B cell (primary cell): ENCODE data around the gene GLRX5. TPM values are rescaled to one million over a fixed set of nuclear protein-coding genes. Genes with fewer than 3 reads are reported as not detected.

Source experiments
- ATAC-seq: fragments of 200-7000 bp; cut with Tn5 transposase; one replicate; pipeline ENCODE4 v1.10.0; 2021; ENCODE audit warnings: low read depth, mild to moderate bottlenecking, moderate number of reproducible peaks, moderate library complexity
- CTCF ChIA-PET: fragments of 350-600 bp; sonication (Branson Sonifier 250); formaldehyde crosslinking; loops from one replicate; lab custom pipeline; 2021; ENCODE audit warnings: antibody characterized with exemption, inconsistent platforms; lab: Charles Lee
- POLR2A ChIA-PET: fragments of 350-600 bp; sonication (Branson Sonifier 250); formaldehyde crosslinking; loops from one replicate; lab custom pipeline; 2021; ENCODE audit warnings: antibody characterized with exemption; lab: Charles Lee
- DNase-seq: peaks from one replicate; pipeline ENCODE4 v3.0.0; 2013
- H2AFZ ChIP-seq: 2 replicates; pipeline ENCODE4 v1.6.1; 2012; ENCODE audit warnings: mild to moderate bottlenecking, low read depth, low read length; ENCODE audit not compliant: insufficient read depth, poor library complexity, severe bottlenecking
- H3K27ac ChIP-seq, 2 donors: 1 replicate in 1 of 2; 2 replicates in 1 of 2; pipeline ENCODE4 v1.5.1; 2012 to 2013; ENCODE audit warnings: low read length in 2 of 2, mild to moderate bottlenecking in 2 of 2, moderate library complexity in 1 of 2
- H3K27me3 ChIP-seq, 4 experiments: fragments of 200-600 bp in 1 of 4; sonication (generic) in 1 of 4; replicated peaks in 1 of 4; 1 replicate in 2 of 4; 2 replicates in 2 of 4; pipeline versions ENCODE4 v1.6.1 to v1.7.0; 2013 to 2016; ENCODE audit warnings: low read length in 3 of 4, mild to moderate bottlenecking in 2 of 4, mixed read lengths in 1 of 4, moderate library complexity in 1 of 4; ENCODE audit not compliant: insufficient read depth in 4 of 4, control insufficient read depth in 3 of 4; ENCODE audit errors: control extremely low read depth in 1 of 4
- H3K36me3 ChIP-seq, 2 experiments: replicated peaks in 1 of 2; 1 replicate in 1 of 2; 2 replicates in 1 of 2; pipeline versions ENCODE4 v1.6.1 to v1.7.1; 2013; ENCODE audit warnings: low read length in 1 of 2; ENCODE audit not compliant: insufficient read depth in 2 of 2, control insufficient read depth in 1 of 2; ENCODE audit errors: control extremely low read depth in 1 of 2, extremely low read depth in 1 of 2
- H3K4me1 ChIP-seq, 2 donors: fragments of 200-600 bp in 1 of 2; sonication (generic) in 1 of 2; 1 replicate in 1 of 2; 2 replicates in 1 of 2; pipeline versions ENCODE4 v1.5.1 to v1.6.1; 2013 to 2017; ENCODE audit warnings: low read length in 2 of 2; ENCODE audit not compliant: control insufficient read depth in 2 of 2, insufficient read depth in 2 of 2
- H3K4me2 ChIP-seq: replicated peaks from 2 replicates; pipeline ENCODE3; 2012; ENCODE audit warnings: mild to moderate bottlenecking, low read depth, low read length; ENCODE audit not compliant: poor library complexity, severe bottlenecking
- H3K4me3 ChIP-seq, 5 experiments: fragments of 200-600 bp in 1 of 5; sonication (generic) in 1 of 5; 1 replicate in 3 of 5; 2 replicates in 2 of 5; pipeline versions ENCODE4 v1.5.1 to v1.7.0; 2011 to 2016; ENCODE audit warnings: low read length in 4 of 5, mild to moderate bottlenecking in 4 of 5, low read depth in 2 of 5, control low read depth in 1 of 5, moderate library complexity in 1 of 5; ENCODE audit not compliant: insufficient read depth in 1 of 5; ENCODE audit errors: control extremely low read depth in 1 of 5, extremely low read depth in 1 of 5
- H3K79me2 ChIP-seq: fragments of 200-600 bp; sonication (generic); one replicate; pipeline ENCODE4 v1.6.0; 2016; ENCODE audit warnings: low read length; ENCODE audit not compliant: control insufficient read depth, insufficient read depth
- H3K9ac ChIP-seq: fragments of 200-600 bp; sonication (generic); 2 replicates; pipeline ENCODE4 v1.6.1; 2017; ENCODE audit warnings: mild to moderate bottlenecking, low read length, moderate library complexity
- H3K9me3 ChIP-seq, 3 donors: one replicate each; pipeline versions ENCODE4 v1.6.1 to v1.7.1; 2013; ENCODE audit warnings: low read length in 2 of 3; ENCODE audit not compliant: control insufficient read depth in 2 of 3, insufficient read depth in 1 of 3; ENCODE audit errors: control extremely low read depth in 1 of 3
- H4K20me1 ChIP-seq: 2 replicates; pipeline ENCODE4 v1.6.0; 2012; ENCODE audit warnings: mild to moderate bottlenecking, low read length; ENCODE audit not compliant: insufficient read depth, control insufficient read depth, poor library complexity, severe bottlenecking
- H3K27ac Mint-ChIP-seq: one replicate; pipeline ENCODE4 v1.8.0; 2021; ENCODE audit warnings: mixed read lengths
- H3K27me3 Mint-ChIP-seq: one replicate; pipeline ENCODE4 v1.8.0; 2021; ENCODE audit warnings: mixed read lengths
- H3K4me1 Mint-ChIP-seq: one replicate; pipeline ENCODE4 v1.8.0; 2021; ENCODE audit warnings: mixed read lengths
- H3K4me3 Mint-ChIP-seq: one replicate; pipeline ENCODE4 v1.8.0; 2021; ENCODE audit warnings: mixed read lengths
- H3K9me3 Mint-ChIP-seq: one replicate; pipeline ENCODE4 v1.8.0; 2022; ENCODE audit warnings: mixed read lengths; ENCODE audit not compliant: insufficient read depth
- EZH2 ChIP-seq: IDR thresholded peaks from 2 replicates; pipeline ENCODE4 v1.6.1; 2012; ENCODE audit warnings: borderline replicate concordance, low read depth, mild to moderate bottlenecking, moderate library complexity, low read length; ENCODE audit not compliant: insufficient read depth, poor library complexity, severe bottlenecking
- whole genome bisulfite sequencing: methylation state at CpG from one replicate; pipeline ENCODE4 v1.1.5; 2013; ENCODE audit warnings: missing lambda C conversion rate; ENCODE audit not compliant: insufficient coverage; 5-methylcytosine and 5-hydroxymethylcytosine counted together
- intact Hi-C: fragments of 100-400 bp; cut with micrococcal nuclease; formaldehyde crosslinking; loops from one replicate; pipeline ENCODE4 v1.10.0; 2022
- polyA plus RNA-seq: library from polyadenylated mRNA; depleted of rRNA; stranded (reverse); fragments of >200 nt; gene quantifications from 2 replicates; pipeline ENCODE4 v1.2.3, GENCODE V29; 2012
- total RNA-seq, 2 donors: library from RNA; stranded (reverse); fragments of 120-200 nt in 1 of 2; gene quantifications; 1 replicate in 1 of 2; 2 replicates in 1 of 2; pipeline versions ENCODE4 v1.2.3 to v1.2.4, GENCODE V29; 2013 to 2022
- TF ChIP-seq, protein P1 (sequence below): fragments of 200-600 bp; IDR thresholded peaks from one replicate; pipeline ENCODE4 v1.8.0; 2022; ENCODE audit warnings: antibody characterized with exemption, mild to moderate bottlenecking

Gene GLRX5
- total and polyA plus RNA-seq, 2 donors (not counting 1 experiment from before 2014, with no cell fraction given): 7.8 to 18.4 TPM

DNA sequence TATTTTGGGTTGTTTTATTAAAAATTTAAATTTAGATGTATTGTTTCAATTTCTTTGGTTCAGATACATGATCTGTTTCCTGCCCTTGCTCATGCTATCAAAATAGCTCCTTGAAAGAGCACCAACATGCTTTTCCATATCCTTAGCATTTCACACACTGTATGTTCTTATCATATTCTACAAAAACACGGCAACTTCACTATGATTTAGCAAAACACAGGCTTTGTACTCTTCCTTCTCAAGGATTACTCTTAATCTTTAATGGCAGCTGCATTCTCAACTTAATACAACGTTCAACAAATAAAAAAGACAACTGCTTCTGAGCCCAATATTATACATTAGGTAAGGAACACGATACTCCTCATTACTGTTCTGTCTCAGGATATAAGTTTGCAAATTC, 2.9 kb upstream of the GLRX5 start:
- peak overlapping the region in 1 of 2 donors; percentile 23 for H3K27ac ChIP-seq
- no peak overlapping the region for H3K4me3 ChIP-seq
- H3K4me1 Mint-ChIP-seq: peaks cover 52% of the 10 kb centered on the region

DNA sequence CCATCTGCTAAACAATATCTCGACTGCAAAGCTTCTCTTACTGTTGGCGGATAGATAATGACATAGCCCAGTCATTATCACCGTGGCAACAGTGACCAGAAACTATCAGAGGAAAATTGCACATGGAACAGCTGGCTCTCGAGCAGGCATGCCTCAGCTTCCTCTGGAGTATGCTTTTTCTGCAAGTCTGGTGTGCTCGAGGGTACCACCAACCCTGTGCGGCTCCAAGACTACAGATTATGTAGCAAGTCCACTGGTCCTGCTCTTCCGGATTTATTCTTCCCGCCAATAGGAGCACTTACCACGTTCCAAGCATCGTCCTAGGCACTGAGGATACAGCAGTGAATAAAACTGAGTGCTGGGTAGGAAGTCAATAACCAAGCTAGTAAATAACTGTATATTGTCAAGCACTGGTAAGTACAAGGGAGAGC, 1.4 kb upstream of the GLRX5 start:
- CTCF ChIA-PET: interaction anchor here (0.6 to 7.3 kb wide), 7 partner anchors 10 to 106 kb away, joined by 3 to 65 read pairs (median 8); no protein-coding TSS in a partner anchor
- Histone ChIP-seq H3K27ac (peak overlapping the region; percentile 72 to 93), H3K9me3 (no peaks in the 10 kb centered on the region), H3K27me3 (no peaks in the 10 kb centered on the region), H3K4me3 (peak overlapping the region; percentile 53 to 90 (median 79)), H4K20me1 (peaks cover 25% of the 10 kb centered on the region), H3K9ac (peak overlapping the region; percentile 80), H3K36me3 (peaks cover 0 to 11% of the 10 kb centered on the region in 2 experiments), H3K79me2 (peaks cover 77% of the 10 kb centered on the region), H2AFZ (peak overlapping the region; percentile 73), H3K4me1 (peaks cover 23 to 36% of the 10 kb centered on the region in 2 donors), H3K4me2 (peak overlapping the region; percentile 94)
- 7% methylated on average over 9 of the region's 10 CpGs for WGBS
- TF ChIP-seq, protein P1, sequence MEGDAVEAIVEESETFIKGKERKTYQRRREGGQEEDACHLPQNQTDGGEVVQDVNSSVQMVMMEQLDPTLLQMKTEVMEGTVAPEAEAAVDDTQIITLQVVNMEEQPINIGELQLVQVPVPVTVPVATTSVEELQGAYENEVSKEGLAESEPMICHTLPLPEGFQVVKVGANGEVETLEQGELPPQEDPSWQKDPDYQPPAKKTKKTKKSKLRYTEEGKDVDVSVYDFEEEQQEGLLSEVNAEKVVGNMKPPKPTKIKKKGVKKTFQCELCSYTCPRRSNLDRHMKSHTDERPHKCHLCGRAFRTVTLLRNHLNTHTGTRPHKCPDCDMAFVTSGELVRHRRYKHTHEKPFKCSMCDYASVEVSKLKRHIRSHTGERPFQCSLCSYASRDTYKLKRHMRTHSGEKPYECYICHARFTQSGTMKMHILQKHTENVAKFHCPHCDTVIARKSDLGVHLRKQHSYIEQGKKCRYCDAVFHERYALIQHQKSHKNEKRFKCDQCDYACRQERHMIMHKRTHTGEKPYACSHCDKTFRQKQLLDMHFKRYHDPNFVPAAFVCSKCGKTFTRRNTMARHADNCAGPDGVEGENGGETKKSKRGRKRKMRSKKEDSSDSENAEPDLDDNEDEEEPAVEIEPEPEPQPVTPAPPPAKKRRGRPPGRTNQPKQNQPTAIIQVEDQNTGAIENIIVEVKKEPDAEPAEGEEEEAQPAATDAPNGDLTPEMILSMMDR: no peak
- TF ChIP-seq EZH2: no peak
- Mint-ChIP-seq H3K4me3 (peak overlapping the region; percentile 93), H3K4me1 (peaks cover 53% of the 10 kb centered on the region), H3K27me3 (no peaks in the 10 kb centered on the region), H3K9me3 (no peaks in the 10 kb centered on the region), H3K27ac (peak overlapping the region; percentile 93)
- intact Hi-C loops: loop anchor here (5.0 to 10.0 kb wide), 3 partner anchors 206 to 1261 kb away; partner anchors contain the start of gene VRK1
- POLR2A ChIA-PET: interaction anchor here (2.6 kb wide), 1 partner anchor 18 kb away, joined by 16 read pairs; the partner anchor contains the start of gene SYNE3
- no peak for ATAC-seq
- no peak for DNase-seq

More for the DNA sequence above, 2.9 kb upstream of the GLRX5 start:
- Histone ChIP-seq H2AFZ (no peak overlapping the region), H3K4me2 (no peak overlapping the region), H3K4me1 (peaks cover 23 to 36% of the 10 kb centered on the region in 2 donors), H3K9ac (no peak overlapping the region), H4K20me1 (peaks cover 19% of the 10 kb centered on the region), H3K27me3 (no peaks in the 10 kb centered on the region), H3K36me3 (peaks cover 0 to 11% of the 10 kb centered on the region in 2 experiments), H3K9me3 (no peaks in the 10 kb centered on the region), H3K79me2 (peaks cover 66% of the 10 kb centered on the region)
- DNase-seq (no peak), ATAC-seq (no peak)
- intact Hi-C loops: loop anchor here (5.0 to 10.0 kb wide), 3 partner anchors 205 to 1263 kb away; partner anchors contain the start of gene VRK1
- CTCF ChIA-PET: interaction anchor here (0.8 to 7.3 kb wide), 3 partner anchors 52 to 89 kb away, joined by 3 to 65 read pairs (median 4); no protein-coding TSS in a partner anchor
- POLR2A ChIA-PET: no interaction called here
- Mint-ChIP-seq H3K9me3 (no peaks in the 10 kb centered on the region), H3K27ac (peak overlapping the region; percentile 65), H3K4me3 (peak overlapping the region; percentile 28), H3K27me3 (no peaks in the 10 kb centered on the region)
- WGBS: no CpG with 5 or more reads among the region's 3 CpGs
- no peak for TF ChIP-seq EZH2
- TF ChIP-seq, protein P1: no peak
